Loucy (cell line): ENCODE measurements around the gene PRKAR2B.

Experiments
- H2AFZ ChIP-seq: fragments of 200-600 bp; sonication (generic); 2 replicates; pipeline ENCODE4 v1.6.0; 2016; ENCODE audit warnings: antibody characterized with exemption, mild to moderate bottlenecking, low read length, moderate library complexity
- H3F3A ChIP-seq: fragments of 200-600 bp; 2 replicates; pipeline ENCODE4 v1.6.0; 2016; ENCODE audit warnings: antibody characterized with exemption, low read depth, mild to moderate bottlenecking
- H3K27me3 ChIP-seq: fragments of 200-600 bp; sonication (generic); 2 replicates; pipeline ENCODE4 v1.6.1; 2014; ENCODE audit warnings: low read length, mild to moderate bottlenecking; ENCODE audit not compliant: insufficient read depth, poor library complexity, severe bottlenecking
- H3K36me3 ChIP-seq: fragments of 200-600 bp; sonication (generic); 2 replicates; pipeline ENCODE4 v1.6.1; 2016; ENCODE audit warnings: low read length; ENCODE audit not compliant: insufficient read depth
- H3K4me1 ChIP-seq: fragments of 200-600 bp; sonication (generic); 2 replicates; pipeline ENCODE4 v1.5.1; 2014; ENCODE audit warnings: low read length, mild to moderate bottlenecking; ENCODE audit not compliant: insufficient read depth, poor library complexity, severe bottlenecking
- H3K4me2 ChIP-seq: fragments of 200-600 bp; sonication (generic); 2 replicates; pipeline ENCODE4 v1.6.0; 2014; ENCODE audit warnings: antibody characterized with exemption, low read length, low read depth, mild to moderate bottlenecking; ENCODE audit not compliant: poor library complexity, severe bottlenecking
- H3K4me3 ChIP-seq: fragments of 200-600 bp; sonication (generic); 2 replicates; pipeline ENCODE4 v1.5.1; 2014; ENCODE audit warnings: low read length, mild to moderate bottlenecking, mixed read lengths; ENCODE audit not compliant: poor library complexity, severe bottlenecking
- H3K79me2 ChIP-seq: fragments of 200-600 bp; sonication (generic); 2 replicates; pipeline ENCODE4 v1.6.1; 2014; ENCODE audit warnings: low read length; ENCODE audit not compliant: insufficient read depth
- H3K9ac ChIP-seq: fragments of 200-600 bp; sonication (generic); 2 replicates; pipeline ENCODE4 v1.6.0; 2014; ENCODE audit warnings: mild to moderate bottlenecking, low read depth, low read length, moderate library complexity; ENCODE audit not compliant: poor library complexity, severe bottlenecking
- H3K9me2 ChIP-seq: fragments of 200-600 bp; sonication (generic); replicated peaks from 2 replicates; pipeline ENCODE4 v1.6.1; 2016; ENCODE audit warnings: low read depth, low read length, mixed read lengths
- H3K9me3 ChIP-seq: fragments of 200-600 bp; sonication (generic); 2 replicates; pipeline ENCODE4 v1.6.1; 2014; ENCODE audit warnings: mild to moderate bottlenecking, antibody characterized with exemption, low read length, low read depth; ENCODE audit not compliant: insufficient read depth
- H4K20me1 ChIP-seq: fragments of 200-600 bp; sonication (generic); 2 replicates; pipeline ENCODE4 v1.6.0; 2014; ENCODE audit warnings: antibody characterized with exemption, low read length, mild to moderate bottlenecking; ENCODE audit not compliant: insufficient read depth, poor library complexity, severe bottlenecking
- EZH2phosphoT487 ChIP-seq: fragments of 200-600 bp; IDR thresholded peaks from 2 replicates; pipeline ENCODE4 v1.6.1; 2018; ENCODE audit warnings: antibody characterized with exemption, mild to moderate bottlenecking, moderate library complexity, borderline replicate concordance
- TF ChIP-seq, protein P1 (sequence below): fragments of 200-600 bp; sonication (generic); conservative IDR thresholded peaks from 2 replicates; pipeline ENCODE4 v1.5.1; 2014; ENCODE audit warnings: mild to moderate bottlenecking, antibody characterized with exemption, low read length

PRKAR2B gene

GRCh38 chr7:107077699-107078516, 33.4 kb downstream of the PRKAR2B start:
- H3K4me3 ChIP-seq: no peak overlapping the region
- no peak overlapping the region for H2AFZ ChIP-seq
- H3K79me2 ChIP-seq: no peaks in the 10 kb centered on the region
- H3K9ac ChIP-seq: no peak overlapping the region
- H3K4me2 ChIP-seq: no peak overlapping the region
- H3K9me2 ChIP-seq: no peaks in the 10 kb centered on the region
- H3K4me1 ChIP-seq: peaks cover 10% of the 10 kb centered on the region
- H3F3A ChIP-seq: no peaks in the 10 kb centered on the region
- H3K36me3 ChIP-seq: no peaks in the 10 kb centered on the region
- TF ChIP-seq EZH2phosphoT487: no peak
- TF ChIP-seq, protein P1, sequence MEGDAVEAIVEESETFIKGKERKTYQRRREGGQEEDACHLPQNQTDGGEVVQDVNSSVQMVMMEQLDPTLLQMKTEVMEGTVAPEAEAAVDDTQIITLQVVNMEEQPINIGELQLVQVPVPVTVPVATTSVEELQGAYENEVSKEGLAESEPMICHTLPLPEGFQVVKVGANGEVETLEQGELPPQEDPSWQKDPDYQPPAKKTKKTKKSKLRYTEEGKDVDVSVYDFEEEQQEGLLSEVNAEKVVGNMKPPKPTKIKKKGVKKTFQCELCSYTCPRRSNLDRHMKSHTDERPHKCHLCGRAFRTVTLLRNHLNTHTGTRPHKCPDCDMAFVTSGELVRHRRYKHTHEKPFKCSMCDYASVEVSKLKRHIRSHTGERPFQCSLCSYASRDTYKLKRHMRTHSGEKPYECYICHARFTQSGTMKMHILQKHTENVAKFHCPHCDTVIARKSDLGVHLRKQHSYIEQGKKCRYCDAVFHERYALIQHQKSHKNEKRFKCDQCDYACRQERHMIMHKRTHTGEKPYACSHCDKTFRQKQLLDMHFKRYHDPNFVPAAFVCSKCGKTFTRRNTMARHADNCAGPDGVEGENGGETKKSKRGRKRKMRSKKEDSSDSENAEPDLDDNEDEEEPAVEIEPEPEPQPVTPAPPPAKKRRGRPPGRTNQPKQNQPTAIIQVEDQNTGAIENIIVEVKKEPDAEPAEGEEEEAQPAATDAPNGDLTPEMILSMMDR: no peak
- no peaks in the 10 kb centered on the region for H3K27me3 ChIP-seq
- no peaks in the 10 kb centered on the region for H4K20me1 ChIP-seq
- H3K9me3 ChIP-seq: no peaks in the 10 kb centered on the region

DNA sequence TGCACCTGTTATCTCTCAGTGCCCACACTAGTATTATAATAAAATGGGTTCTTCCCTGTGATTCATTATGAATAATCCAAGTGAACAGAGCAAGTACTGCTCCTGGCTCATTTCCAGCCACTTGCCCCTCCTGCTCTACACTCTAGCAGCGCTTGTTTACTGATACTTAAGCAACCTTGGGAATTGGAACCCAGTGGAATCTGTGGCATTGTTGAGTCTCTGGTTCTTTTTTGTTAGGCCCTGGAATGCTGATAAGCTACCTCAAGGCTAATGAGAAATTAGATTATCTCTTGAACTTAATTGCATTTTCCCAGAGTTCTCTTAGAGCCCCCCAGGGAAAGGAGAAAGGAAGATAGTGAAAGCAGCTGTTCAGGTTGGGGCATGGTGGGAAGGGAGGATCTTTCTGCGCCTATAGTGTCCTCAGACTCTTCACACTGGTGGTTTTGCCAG, 34.0 kb downstream of the PRKAR2B start:
- H3K4me2 ChIP-seq: no peak overlapping the region
- H2AFZ ChIP-seq: no peak overlapping the region

GRCh38 chr7:107079212-107079940, 34.9 kb downstream of the PRKAR2B start:
- H4K20me1 ChIP-seq: no peaks in the 10 kb centered on the region
- no peaks in the 10 kb centered on the region for H3K36me3 ChIP-seq
- no peak overlapping the region for H3K4me2 ChIP-seq
- no peaks in the 10 kb centered on the region for H3K9me3 ChIP-seq
- H3F3A ChIP-seq: no peaks in the 10 kb centered on the region
- no peak overlapping the region for H3K9ac ChIP-seq
- no peaks in the 10 kb centered on the region for H3K9me2 ChIP-seq
- H3K4me1 ChIP-seq: peaks cover 10% of the 10 kb centered on the region
- TF ChIP-seq, protein P1: no peak
- no peak for TF ChIP-seq EZH2phosphoT487
- H3K4me3 ChIP-seq: no peak overlapping the region
- no peak overlapping the region for H2AFZ ChIP-seq
- no peaks in the 10 kb centered on the region for H3K79me2 ChIP-seq
- no peaks in the 10 kb centered on the region for H3K27me3 ChIP-seq

More for the DNA sequence above, 34.0 kb downstream of the PRKAR2B start:
- no peaks in the 10 kb centered on the region for H3F3A ChIP-seq
- H3K9me3 ChIP-seq: no peaks in the 10 kb centered on the region
- no peaks in the 10 kb centered on the region for H3K27me3 ChIP-seq
- H3K9me2 ChIP-seq: no peaks in the 10 kb centered on the region
- peaks cover 10% of the 10 kb centered on the region for H3K4me1 ChIP-seq
- no peak for TF ChIP-seq EZH2phosphoT487
- TF ChIP-seq, protein P1: no peak
- no peaks in the 10 kb centered on the region for H3K79me2 ChIP-seq
- H3K4me3 ChIP-seq: no peak overlapping the region
- H4K20me1 ChIP-seq: no peaks in the 10 kb centered on the region
- H3K36me3 ChIP-seq: no peaks in the 10 kb centered on the region
- H3K9ac ChIP-seq: no peak overlapping the region
